Panc1 (cell line): ENCODE measurements around the gene PARD3.

Experiments used
- CTCF ChIP-seq: fragments of 450-650 bp; IDR thresholded peaks from 2 replicates; pipeline ENCODE4 v1.5.1; 2017; ENCODE audit warnings: mild to moderate bottlenecking
- POLR2AphosphoS5 ChIP-seq: IDR thresholded peaks from 2 replicates; pipeline ENCODE4 v1.6.1; 2012; ENCODE audit warnings: mild to moderate bottlenecking, low read depth, low read length, moderate library complexity
- TF ChIP-seq, protein P1 (sequence below), 2 experiments: IDR thresholded peaks; 2 replicates each; pipeline ENCODE4 v1.6.1; 2011 to 2012; ENCODE audit warnings: low read depth in 2 of 2, control low read depth in 1 of 2, low read length in 1 of 2, mild to moderate bottlenecking in 1 of 2, moderate library complexity in 1 of 2; ENCODE audit not compliant: insufficient read depth in 1 of 2

DNA sequence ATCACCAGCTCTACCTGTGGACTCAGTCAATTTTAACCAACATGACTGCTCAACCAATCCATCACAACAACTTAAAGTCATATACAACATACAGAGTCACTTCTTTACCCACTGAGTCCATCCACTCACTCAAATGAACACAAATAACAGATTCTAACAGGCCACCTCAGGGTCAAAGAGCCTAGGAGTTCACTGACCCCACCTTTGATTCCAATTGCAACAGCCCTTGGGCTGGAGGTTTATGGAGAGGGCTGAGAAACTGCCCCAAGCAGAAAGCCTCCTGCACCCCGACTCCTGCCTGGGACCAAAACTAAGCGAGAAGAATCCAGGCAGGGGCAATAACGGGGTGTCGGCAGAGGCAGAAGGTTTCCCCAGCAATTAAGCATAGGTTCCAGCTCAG, 263.8 kb downstream of the PARD3 start:
- no peak for TF ChIP-seq CTCF
- TF ChIP-seq POLR2AphosphoS5, result no peak
- TF ChIP-seq, protein P1, sequence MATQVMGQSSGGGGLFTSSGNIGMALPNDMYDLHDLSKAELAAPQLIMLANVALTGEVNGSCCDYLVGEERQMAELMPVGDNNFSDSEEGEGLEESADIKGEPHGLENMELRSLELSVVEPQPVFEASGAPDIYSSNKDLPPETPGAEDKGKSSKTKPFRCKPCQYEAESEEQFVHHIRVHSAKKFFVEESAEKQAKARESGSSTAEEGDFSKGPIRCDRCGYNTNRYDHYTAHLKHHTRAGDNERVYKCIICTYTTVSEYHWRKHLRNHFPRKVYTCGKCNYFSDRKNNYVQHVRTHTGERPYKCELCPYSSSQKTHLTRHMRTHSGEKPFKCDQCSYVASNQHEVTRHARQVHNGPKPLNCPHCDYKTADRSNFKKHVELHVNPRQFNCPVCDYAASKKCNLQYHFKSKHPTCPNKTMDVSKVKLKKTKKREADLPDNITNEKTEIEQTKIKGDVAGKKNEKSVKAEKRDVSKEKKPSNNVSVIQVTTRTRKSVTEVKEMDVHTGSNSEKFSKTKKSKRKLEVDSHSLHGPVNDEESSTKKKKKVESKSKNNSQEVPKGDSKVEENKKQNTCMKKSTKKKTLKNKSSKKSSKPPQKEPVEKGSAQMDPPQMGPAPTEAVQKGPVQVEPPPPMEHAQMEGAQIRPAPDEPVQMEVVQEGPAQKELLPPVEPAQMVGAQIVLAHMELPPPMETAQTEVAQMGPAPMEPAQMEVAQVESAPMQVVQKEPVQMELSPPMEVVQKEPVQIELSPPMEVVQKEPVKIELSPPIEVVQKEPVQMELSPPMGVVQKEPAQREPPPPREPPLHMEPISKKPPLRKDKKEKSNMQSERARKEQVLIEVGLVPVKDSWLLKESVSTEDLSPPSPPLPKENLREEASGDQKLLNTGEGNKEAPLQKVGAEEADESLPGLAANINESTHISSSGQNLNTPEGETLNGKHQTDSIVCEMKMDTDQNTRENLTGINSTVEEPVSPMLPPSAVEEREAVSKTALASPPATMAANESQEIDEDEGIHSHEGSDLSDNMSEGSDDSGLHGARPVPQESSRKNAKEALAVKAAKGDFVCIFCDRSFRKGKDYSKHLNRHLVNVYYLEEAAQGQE (IDR thresholded peaks at IDR 0.05; ENCODE audit: insufficient read depth in 1 of 2, low read depth in 2 of 2, low read length in 1 of 2), result no peak
